ENCODE data around the gene F13A1. TPM values are rescaled to one million over a fixed set of nuclear protein-coding genes. Genes with fewer than 3 reads are reported as not detected.

F13A1 gene
- polyA plus RNA-seq, 3 donors from 2014 or later: 1.7 to 16.0 (median 2.1) TPM

DNA sequence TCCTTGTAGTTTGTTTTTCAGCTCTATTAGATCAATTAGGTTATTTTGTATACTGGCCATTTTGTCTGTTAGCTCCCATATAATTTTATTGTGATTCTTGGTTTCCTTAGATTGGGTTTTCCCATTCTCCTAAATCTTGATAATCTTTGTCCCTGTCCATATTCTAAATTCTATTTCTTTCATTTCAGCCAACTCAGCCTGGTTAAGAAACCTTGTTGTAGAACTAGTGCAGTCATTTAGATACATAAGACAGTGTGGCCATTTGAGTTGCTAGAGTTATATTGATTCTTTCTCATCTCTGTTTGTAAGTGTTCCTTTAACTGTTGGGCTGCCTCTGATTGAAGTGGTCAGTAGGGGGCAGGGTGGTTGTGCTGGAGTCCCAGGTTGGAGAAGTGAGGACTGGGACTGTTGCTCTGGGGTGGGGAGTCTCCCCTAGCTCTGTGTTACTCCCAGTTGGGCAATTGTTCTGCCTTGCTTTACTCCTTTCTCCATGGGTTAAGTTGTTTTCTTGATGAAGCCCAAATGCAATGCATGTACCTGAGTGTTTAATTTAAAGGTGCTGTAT lies 214.9 kb downstream of the F13A1 start:
- Mint-ChIP-seq H3K4me3 (no peak overlapping the region), H3K36me3 (peaks cover 0 to 7% (median 4%) of the 10 kb centered on the region in 3 donors), H3K9me3 (peaks cover 0 to 21% (median 12%) of the 10 kb centered on the region in 6 donors), H3K4me1 (no peaks in the 10 kb centered on the region), H3K27me3 (ENCODE audit: low read depth in 3 of 3) (peaks cover 7 to 20% (median 12%) of the 10 kb centered on the region in 3 donors), H3K27ac (no peak overlapping the region)
- DNase-seq: no peak
